T-helper 17 cell (primary cell): Measurements from ENCODE around the gene CECR2. TPM values are rescaled to one million over a fixed set of nuclear protein-coding genes. Genes with fewer than 3 reads are reported as not detected.

Source experiments
- ATAC-seq: fragments of 150-1000 bp; cut with Tn5 transposase; 2 replicates; pipeline ENCODE4 v1.10.0; 2021; ENCODE audit warnings: mild to moderate bottlenecking, moderate library complexity
- DNase-seq, 3 donors: peaks; one replicate each; pipeline versions ENCODE4 v3.0.0 to v3.0.0-alpha.2; 2020 to 2021
- H3K9me3 ChIP-seq: one replicate; pipeline ENCODE4 v1.7.0; 2013; ENCODE audit warnings: low read length, mild to moderate bottlenecking; ENCODE audit not compliant: control insufficient read depth, poor library complexity, severe bottlenecking
- H3K27ac Mint-ChIP-seq: one replicate; pipeline ENCODE4 v1.8.0; 2022; ENCODE audit warnings: mild to moderate bottlenecking, moderate library complexity, mixed read lengths
- H3K27me3 Mint-ChIP-seq: one replicate; pipeline ENCODE4 v1.8.0; 2022; ENCODE audit warnings: mixed read lengths
- H3K36me3 Mint-ChIP-seq: one replicate; pipeline ENCODE4 v1.8.0; 2022; ENCODE audit warnings: low read depth, mixed read lengths
- H3K4me1 Mint-ChIP-seq: one replicate; pipeline ENCODE4 v1.8.0; 2022; ENCODE audit warnings: mild to moderate bottlenecking, mixed read lengths
- H3K4me3 Mint-ChIP-seq: one replicate; pipeline ENCODE4 v1.8.0; 2022; ENCODE audit warnings: mild to moderate bottlenecking, moderate library complexity, mixed read lengths
- total RNA-seq, 4 donors: library from RNA in 2 of 4; stranded (reverse) in 2 of 4; gene quantifications; one replicate each; pipeline ENCODE4 v1.2.3 and lab custom pipeline; 2022 to 2026

Gene CECR2
- total RNA-seq, 2 donors from 2014 or later, result 0.29 TPM; not detected in 1

GRCh38 chr22:17586831-17587440, 217.7 kb downstream of the CECR2 start:
- H3K4me1 Mint-ChIP-seq, result no peaks in the 10 kb centered on the region
- DNase-seq (no peak), ATAC-seq (no peak)
- H3K27ac Mint-ChIP-seq, result no peak overlapping the region
- H3K4me3 Mint-ChIP-seq, result no peak overlapping the region
- H3K9me3 ChIP-seq, result no peaks in the 10 kb centered on the region
- H3K27me3 Mint-ChIP-seq, result no peaks in the 10 kb centered on the region
- H3K36me3 Mint-ChIP-seq, result no peaks in the 10 kb centered on the region

DNA sequence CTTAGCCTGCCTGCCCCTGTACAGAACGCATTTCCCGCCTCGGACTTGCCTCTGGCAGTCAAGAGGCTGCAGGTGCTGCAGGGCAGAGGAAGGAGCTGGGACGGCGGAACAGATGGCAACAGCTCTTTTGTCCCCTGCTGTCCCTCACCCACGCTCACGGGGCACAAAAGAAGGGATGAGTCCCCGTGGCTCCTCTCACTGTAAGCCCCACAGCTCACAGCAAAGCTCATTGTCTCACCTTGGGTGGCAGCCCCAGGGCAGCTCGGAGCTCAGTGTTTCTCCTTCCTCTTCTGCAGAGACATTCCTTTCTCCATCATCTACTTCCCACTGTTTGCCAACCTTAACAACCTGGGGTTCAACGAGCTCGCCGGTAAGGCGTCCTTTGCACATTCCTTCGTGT, 218.4 kb downstream of the CECR2 start:
- H3K36me3 Mint-ChIP-seq, result no peaks in the 10 kb centered on the region
- no peak overlapping the region for H3K4me3 Mint-ChIP-seq
- no peaks in the 10 kb centered on the region for H3K4me1 Mint-ChIP-seq
- no peak overlapping the region for H3K27ac Mint-ChIP-seq
- no peak for ATAC-seq
- DNase-seq, result no peak
- H3K27me3 Mint-ChIP-seq, result no peaks in the 10 kb centered on the region
- no peaks in the 10 kb centered on the region for H3K9me3 ChIP-seq

GRCh38 chr22:17588606-17589005, 219.3 kb downstream of the CECR2 start:
- no peaks in the 10 kb centered on the region for H3K4me1 Mint-ChIP-seq
- no peaks in the 10 kb centered on the region for H3K36me3 Mint-ChIP-seq
- H3K27me3 Mint-ChIP-seq, result no peaks in the 10 kb centered on the region
- ATAC-seq (no peak), DNase-seq (no peak)
- no peak overlapping the region for H3K4me3 Mint-ChIP-seq
- H3K27ac Mint-ChIP-seq, result no peak overlapping the region
- no peaks in the 10 kb centered on the region for H3K9me3 ChIP-seq

- no peak for DNase-seq
- ATAC-seq, result no peak
- peak overlapping the region; percentile 14 for H3K27ac Mint-ChIP-seq
- H3K4me3 Mint-ChIP-seq, result no peak overlapping the region
- H3K4me1 Mint-ChIP-seq, result no peaks in the 10 kb centered on the region
- no peaks in the 10 kb centered on the region for H3K36me3 Mint-ChIP-seq
- H3K27me3 Mint-ChIP-seq, result no peaks in the 10 kb centered on the region
- H3K9me3 ChIP-seq, result no peaks in the 10 kb centered on the region
These were observed 220.6 kb downstream of the CECR2 start for GRCh38 chr22:17589810-17590375.

DNA sequence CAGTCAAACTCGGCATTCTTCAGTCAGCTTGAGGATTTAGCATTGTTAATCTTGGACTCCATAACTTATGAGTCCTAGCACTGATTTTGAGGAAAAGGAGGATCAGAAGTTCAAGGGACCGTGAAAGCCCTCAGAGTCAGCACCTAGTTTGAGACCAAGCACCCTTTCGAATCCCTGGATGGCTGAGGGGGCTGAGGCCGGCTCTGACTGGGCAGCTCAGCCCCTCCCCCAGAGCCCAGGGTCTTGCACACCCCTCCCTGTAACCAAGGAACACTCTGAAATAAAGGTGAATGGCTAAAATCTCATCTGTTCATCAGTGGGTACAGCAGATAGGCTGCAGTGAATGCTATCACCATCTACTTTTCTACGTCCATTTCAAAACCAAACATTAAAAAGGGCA, 221.3 kb downstream of the CECR2 start:
- no peaks in the 10 kb centered on the region for H3K9me3 ChIP-seq
- ATAC-seq, result no peak
- no peaks in the 10 kb centered on the region for H3K27me3 Mint-ChIP-seq
- no peaks in the 10 kb centered on the region for H3K4me1 Mint-ChIP-seq
- H3K4me3 Mint-ChIP-seq, result no peak overlapping the region
- H3K36me3 Mint-ChIP-seq, result no peaks in the 10 kb centered on the region
- peak overlapping the region; percentile 14 for H3K27ac Mint-ChIP-seq
- DNase-seq, result no peak

DNA sequence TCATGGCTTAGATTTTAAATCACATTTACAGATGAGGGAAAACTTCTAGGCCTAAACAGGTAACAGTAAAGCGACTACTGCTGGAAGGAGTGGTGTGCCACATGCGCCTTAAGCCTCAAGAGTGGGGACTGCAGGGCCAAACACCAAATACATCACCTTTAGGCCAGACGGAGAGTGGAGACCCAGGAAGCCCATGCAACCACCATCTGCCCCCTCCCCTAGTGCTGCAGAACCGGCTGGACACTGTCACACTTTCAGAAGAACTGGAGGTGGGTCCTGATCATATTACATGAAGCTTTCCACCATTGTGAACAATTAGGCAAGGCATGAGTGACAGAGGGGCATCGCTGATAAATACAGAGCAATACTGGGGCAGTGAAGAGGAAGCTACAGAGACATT, 222.9 kb downstream of the CECR2 start:
- ATAC-seq (no peak), DNase-seq (no peak)
- Mint-ChIP-seq H3K36me3 (peaks cover 3% of the 10 kb centered on the region), H3K4me3 (no peak overlapping the region), H3K27me3 (no peaks in the 10 kb centered on the region), H3K27ac (no peak overlapping the region), H3K4me1 (no peaks in the 10 kb centered on the region)
- H3K9me3 ChIP-seq, result no peaks in the 10 kb centered on the region

DNA sequence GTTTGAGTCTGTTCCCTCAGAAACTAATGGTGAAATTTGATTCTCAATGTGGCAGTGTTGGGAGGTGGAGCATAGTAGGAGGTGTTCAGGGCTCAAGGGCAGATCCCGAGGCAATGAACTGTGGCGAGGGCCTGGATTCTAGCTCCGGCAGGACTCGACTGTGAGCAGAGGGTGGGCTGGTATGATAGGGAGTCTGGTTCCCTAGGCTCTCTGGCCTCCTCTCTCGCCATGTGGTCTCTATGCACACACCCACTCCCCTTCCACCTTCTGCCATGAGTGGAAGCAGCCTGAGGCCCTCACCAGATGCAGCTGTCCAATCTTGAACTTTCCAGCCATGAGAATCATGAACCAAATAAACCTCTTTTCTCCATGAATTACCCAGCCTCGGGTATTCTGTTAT, 227.0 kb downstream of the CECR2 start:
- ATAC-seq (no peak), DNase-seq (no peak)
- H3K4me3 Mint-ChIP-seq, result no peak overlapping the region
- peaks cover 2% of the 10 kb centered on the region for H3K4me1 Mint-ChIP-seq
- H3K27me3 Mint-ChIP-seq, result no peaks in the 10 kb centered on the region
- H3K36me3 Mint-ChIP-seq, result peaks cover 11% of the 10 kb centered on the region
- peak overlapping the region; percentile 67 for H3K27ac Mint-ChIP-seq
- H3K9me3 ChIP-seq, result no peaks in the 10 kb centered on the region

DNA sequence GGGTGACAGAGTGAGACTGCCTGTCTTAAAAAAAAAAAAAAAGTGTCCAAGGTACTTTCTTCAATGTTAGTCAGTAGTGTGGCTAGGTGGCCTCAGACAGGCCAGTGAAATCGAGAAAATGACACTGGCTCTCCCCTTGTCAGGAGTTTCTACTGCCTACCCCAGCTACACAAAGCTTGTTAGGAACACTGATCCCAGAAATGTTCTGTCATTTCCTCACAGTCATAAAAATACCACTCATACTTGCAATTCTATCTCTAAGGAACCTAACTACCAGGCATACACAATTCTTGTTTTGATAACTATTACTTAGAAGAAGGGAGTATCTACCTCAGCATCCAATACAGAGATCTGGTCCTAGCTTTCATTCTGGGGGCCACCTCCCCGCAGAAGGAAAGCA, 228.0 kb downstream of the CECR2 start:
- ATAC-seq, result no peak
- peaks cover 2% of the 10 kb centered on the region for H3K4me1 Mint-ChIP-seq
- no peak overlapping the region for H3K4me3 Mint-ChIP-seq
- H3K27me3 Mint-ChIP-seq, result no peaks in the 10 kb centered on the region
- H3K27ac Mint-ChIP-seq, result peak overlapping the region; percentile 67
- peaks cover 11% of the 10 kb centered on the region for H3K36me3 Mint-ChIP-seq
- H3K9me3 ChIP-seq, result no peaks in the 10 kb centered on the region
- no peak for DNase-seq

- no peaks in the 10 kb centered on the region for H3K27me3 Mint-ChIP-seq
- peaks cover 2% of the 10 kb centered on the region for H3K4me1 Mint-ChIP-seq
- no peaks in the 10 kb centered on the region for H3K9me3 ChIP-seq
- ATAC-seq (no peak), DNase-seq (no peak)
- peaks cover 11% of the 10 kb centered on the region for H3K36me3 Mint-ChIP-seq
- H3K4me3 Mint-ChIP-seq, result no peak overlapping the region
- peak overlapping the region; percentile 73 for H3K27ac Mint-ChIP-seq
These were observed 229.1 kb downstream of the CECR2 start for GRCh38 chr22:17598318-17598717.

GRCh38 chr22:17601031-17601430, 231.8 kb downstream of the CECR2 start:
- Mint-ChIP-seq H3K4me3 (no peak overlapping the region), H3K4me1 (peaks cover 5% of the 10 kb centered on the region), H3K36me3 (peaks cover 12% of the 10 kb centered on the region), H3K27me3 (no peaks in the 10 kb centered on the region), H3K27ac (peak overlapping the region; percentile 54)
- H3K9me3 ChIP-seq, result no peaks in the 10 kb centered on the region
- DNase-seq (no peak), ATAC-seq (no peak)

DNA sequence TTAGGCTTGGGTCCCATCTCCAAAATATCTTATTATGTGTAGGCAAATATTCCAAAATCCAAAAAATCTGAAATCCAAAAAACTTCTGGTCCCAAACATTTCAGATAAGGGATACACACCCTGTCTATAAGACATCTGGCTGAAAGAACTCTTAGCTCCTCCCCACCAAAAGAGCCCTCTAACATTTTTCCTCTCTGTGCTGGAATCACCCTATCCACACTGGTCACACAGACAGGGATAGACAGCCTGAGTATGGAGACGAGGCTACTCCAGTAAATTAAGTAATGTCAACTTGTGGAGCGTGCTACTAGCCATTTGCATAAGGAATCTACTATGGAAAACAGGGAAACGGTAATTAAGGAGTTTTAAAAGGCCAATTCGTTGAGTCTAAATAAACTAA, 234.4 kb downstream of the CECR2 start:
- DNase-seq (no peak), ATAC-seq (no peak)
- Mint-ChIP-seq H3K4me3 (no peak overlapping the region), H3K4me1 (peaks cover 4% of the 10 kb centered on the region), H3K27me3 (no peaks in the 10 kb centered on the region), H3K36me3 (peaks cover 5% of the 10 kb centered on the region), H3K27ac (peak overlapping the region; percentile 39)
- no peaks in the 10 kb centered on the region for H3K9me3 ChIP-seq

DNA sequence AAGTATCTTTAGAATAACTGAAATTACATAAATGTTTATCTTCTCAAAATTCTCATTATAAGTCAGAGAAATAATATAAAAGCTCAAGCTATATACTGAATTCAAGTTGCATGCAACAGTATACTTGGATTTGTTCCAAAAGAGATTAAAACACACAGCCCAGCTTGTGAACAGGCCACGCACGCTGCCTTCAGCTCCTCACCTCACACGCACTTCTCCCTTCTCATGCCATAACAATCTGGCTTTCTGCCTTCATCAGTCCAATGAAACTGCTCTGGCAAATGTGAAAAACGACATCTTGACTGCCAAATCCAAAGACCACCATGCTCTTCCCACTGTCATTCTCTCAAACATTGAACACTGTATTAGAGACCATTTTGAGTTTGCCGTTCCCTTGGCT, 237.2 kb downstream of the CECR2 start:
- H3K27ac Mint-ChIP-seq, result no peak overlapping the region
- no peak for ATAC-seq
- no peak overlapping the region for H3K4me3 Mint-ChIP-seq
- no peaks in the 10 kb centered on the region for H3K27me3 Mint-ChIP-seq
- no peaks in the 10 kb centered on the region for H3K9me3 ChIP-seq
- peaks cover 10% of the 10 kb centered on the region for H3K4me1 Mint-ChIP-seq
- H3K36me3 Mint-ChIP-seq, result peaks cover 2% of the 10 kb centered on the region
- DNase-seq, result no peak
